ENCODE results near the gene LDLRAD3.

DNA sequence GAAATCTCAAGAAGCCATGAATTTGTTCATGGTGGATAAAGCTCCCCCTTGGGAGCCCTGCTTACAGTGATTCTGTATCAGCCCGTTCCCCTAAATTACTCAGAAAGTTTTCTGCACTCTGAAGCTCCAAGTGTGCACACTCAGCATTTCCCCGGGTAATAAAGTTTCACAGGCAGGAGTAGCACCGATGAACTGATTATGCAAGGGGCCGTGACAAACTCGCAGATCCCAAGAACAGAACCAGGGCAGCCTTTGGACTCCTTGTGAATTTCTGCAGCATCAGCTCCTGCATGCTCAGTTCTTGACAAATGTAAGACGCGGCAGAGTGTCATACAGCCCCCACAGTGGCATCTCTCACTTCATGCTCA lies 271.8 kb downstream of the LDLRAD3 start:
- TF ChIP-seq, protein P1, sequence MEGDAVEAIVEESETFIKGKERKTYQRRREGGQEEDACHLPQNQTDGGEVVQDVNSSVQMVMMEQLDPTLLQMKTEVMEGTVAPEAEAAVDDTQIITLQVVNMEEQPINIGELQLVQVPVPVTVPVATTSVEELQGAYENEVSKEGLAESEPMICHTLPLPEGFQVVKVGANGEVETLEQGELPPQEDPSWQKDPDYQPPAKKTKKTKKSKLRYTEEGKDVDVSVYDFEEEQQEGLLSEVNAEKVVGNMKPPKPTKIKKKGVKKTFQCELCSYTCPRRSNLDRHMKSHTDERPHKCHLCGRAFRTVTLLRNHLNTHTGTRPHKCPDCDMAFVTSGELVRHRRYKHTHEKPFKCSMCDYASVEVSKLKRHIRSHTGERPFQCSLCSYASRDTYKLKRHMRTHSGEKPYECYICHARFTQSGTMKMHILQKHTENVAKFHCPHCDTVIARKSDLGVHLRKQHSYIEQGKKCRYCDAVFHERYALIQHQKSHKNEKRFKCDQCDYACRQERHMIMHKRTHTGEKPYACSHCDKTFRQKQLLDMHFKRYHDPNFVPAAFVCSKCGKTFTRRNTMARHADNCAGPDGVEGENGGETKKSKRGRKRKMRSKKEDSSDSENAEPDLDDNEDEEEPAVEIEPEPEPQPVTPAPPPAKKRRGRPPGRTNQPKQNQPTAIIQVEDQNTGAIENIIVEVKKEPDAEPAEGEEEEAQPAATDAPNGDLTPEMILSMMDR (IDR thresholded peaks at IDR 0.05): no peak
- no peak for TF ChIP-seq POLR2A (IDR thresholded peaks at IDR 0.05)

Data from adrenal gland (tissue), 5 donors.